Neural progenitor cell (in vitro differentiated cells): ENCODE data around the gene OAF.
A peak's percentile ranks its signal among the peaks of the same experiment; 100 is the strongest.

ENCODE experiments used
- EZH2 ChIP-seq: fragments of 200-600 bp; sonication (generic); IDR thresholded peaks from 2 replicates; pipeline ENCODE4 v1.6.1; 2017; ENCODE audit warnings: antibody characterized with exemption, mild to moderate bottlenecking, moderate library complexity
- EZH2phosphoT487 ChIP-seq: fragments of 200-600 bp; sonication (generic); IDR thresholded peaks from 2 replicates; pipeline ENCODE4 v1.6.1; 2017; ENCODE audit warnings: antibody characterized with exemption
- TF ChIP-seq, protein P1 (sequence below): fragments of 200-600 bp; sonication (generic); IDR thresholded peaks from 2 replicates; pipeline ENCODE4 v1.5.1; 2017; ENCODE audit warnings: antibody characterized with exemption, mild to moderate bottlenecking

DNA sequence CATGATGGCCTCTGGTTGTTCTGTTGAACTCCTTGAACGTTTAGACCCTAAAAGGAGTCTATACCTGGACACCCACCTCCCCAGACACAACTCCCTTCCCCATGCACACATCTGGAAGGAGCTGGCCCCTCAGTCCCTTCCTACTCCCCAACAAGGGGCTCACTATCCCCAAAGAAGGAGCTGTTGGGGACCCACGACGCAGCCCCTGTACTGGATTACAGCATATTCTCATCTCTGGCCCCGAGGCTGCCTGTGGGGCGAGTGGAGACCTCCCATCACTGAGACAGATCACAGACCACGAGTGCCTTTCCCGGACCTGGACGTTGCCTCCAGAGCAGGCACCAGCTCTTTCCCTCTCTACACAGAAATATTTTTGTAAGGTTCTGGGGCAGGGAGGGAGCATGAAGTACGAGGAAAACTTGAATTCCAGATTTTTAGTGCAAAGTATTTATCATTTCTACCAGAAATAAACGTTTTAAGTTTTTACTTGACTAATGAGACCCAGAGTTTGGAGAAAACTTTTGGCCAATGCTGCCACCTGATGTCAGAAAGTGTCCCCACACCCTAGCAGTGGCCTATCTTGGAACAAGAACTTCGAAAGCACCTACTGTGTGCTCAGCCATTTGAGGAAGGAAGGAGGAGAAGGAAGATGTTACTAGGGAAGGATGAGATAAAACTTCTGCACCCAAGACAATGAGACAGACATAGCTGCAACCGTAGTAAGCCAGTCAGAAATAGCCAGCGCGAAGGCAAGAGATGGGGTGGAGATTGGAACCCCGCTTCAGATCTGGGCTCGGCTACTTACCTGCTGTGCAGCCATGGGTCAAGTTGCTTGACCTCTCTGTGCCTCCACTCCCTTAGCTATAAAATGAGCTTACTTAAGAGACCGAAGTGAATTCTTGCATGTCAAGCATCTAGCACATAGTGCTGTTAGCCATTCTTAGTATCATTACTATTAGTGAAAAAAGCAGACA is 18.9 kb downstream of the OAF start:
- TF ChIP-seq, protein P1, sequence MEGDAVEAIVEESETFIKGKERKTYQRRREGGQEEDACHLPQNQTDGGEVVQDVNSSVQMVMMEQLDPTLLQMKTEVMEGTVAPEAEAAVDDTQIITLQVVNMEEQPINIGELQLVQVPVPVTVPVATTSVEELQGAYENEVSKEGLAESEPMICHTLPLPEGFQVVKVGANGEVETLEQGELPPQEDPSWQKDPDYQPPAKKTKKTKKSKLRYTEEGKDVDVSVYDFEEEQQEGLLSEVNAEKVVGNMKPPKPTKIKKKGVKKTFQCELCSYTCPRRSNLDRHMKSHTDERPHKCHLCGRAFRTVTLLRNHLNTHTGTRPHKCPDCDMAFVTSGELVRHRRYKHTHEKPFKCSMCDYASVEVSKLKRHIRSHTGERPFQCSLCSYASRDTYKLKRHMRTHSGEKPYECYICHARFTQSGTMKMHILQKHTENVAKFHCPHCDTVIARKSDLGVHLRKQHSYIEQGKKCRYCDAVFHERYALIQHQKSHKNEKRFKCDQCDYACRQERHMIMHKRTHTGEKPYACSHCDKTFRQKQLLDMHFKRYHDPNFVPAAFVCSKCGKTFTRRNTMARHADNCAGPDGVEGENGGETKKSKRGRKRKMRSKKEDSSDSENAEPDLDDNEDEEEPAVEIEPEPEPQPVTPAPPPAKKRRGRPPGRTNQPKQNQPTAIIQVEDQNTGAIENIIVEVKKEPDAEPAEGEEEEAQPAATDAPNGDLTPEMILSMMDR: peak; percentile 95
- TF ChIP-seq EZH2 (no peak), EZH2phosphoT487 (no peak)
